Esophagus mucosa (tissue), 1 donor: ENCODE results near the gene TMPRSS2. TPM values are rescaled to one million over a fixed set of nuclear protein-coding genes. Genes with fewer than 3 reads are reported as not detected.
"Not testable (repeated sequence)": the region's sequence is repeated elsewhere in the genome, so short reads cannot be mapped to it uniquely, and the experiment has no call there.

Source experiments
- ATAC-seq: fragments of 200-7000 bp; cut with Tn5 transposase; one replicate; pipeline ENCODE4 v1.9.1; 2020
- total RNA-seq: library from RNA; stranded (reverse); gene quantifications from one replicate; pipeline ENCODE4 v1.2.4, GENCODE V29; 2023
- donor health status: DM: yes; HTN: yes; CAD: no.

Gene TMPRSS2
- total RNA-seq, 1 donor from 2014 or later: 41.6 TPM

GRCh38 chr21:41425588-41425953, 82.4 kb downstream of the TMPRSS2 start:
- no peak for ATAC-seq

GRCh38 chr21:41423305-41423636, 84.7 kb downstream of the TMPRSS2 start:
- ATAC-seq: not testable (repeated sequence)

- no peak for ATAC-seq
Measured at GRCh38 chr21:41422546-41423304, 85.2 kb downstream of the TMPRSS2 start.

GRCh38 chr21:41420998-41421397, 87.0 kb downstream of the TMPRSS2 start:
- ATAC-seq: not testable (repeated sequence)

GRCh38 chr21:41419921-41420862, 87.8 kb downstream of the TMPRSS2 start:
- peak; percentile 85 for ATAC-seq

GRCh38 chr21:41418956-41419680, 88.8 kb downstream of the TMPRSS2 start:
- ATAC-seq: no peak

GRCh38 chr21:41418393-41418792, 89.6 kb downstream of the TMPRSS2 start:
- ATAC-seq: no peak

- not testable (repeated sequence) for ATAC-seq
Measured at GRCh38 chr21:41417505-41417904, 90.5 kb downstream of the TMPRSS2 start.

Other genes with a start within 250 kb of the TMPRSS2 start
- gene FAM3B, start 191.4 kb downstream of the TMPRSS2 start, total RNA-seq: 23.3 TPM
- gene MX2, start 146.1 kb downstream of the TMPRSS2 start, total RNA-seq: 4.2 TPM
- 36.9 TPM for gene MX1, start 81.9 kb downstream of the TMPRSS2 start, total RNA-seq